ENCODE results near the gene ATP5MC3.

DNA sequence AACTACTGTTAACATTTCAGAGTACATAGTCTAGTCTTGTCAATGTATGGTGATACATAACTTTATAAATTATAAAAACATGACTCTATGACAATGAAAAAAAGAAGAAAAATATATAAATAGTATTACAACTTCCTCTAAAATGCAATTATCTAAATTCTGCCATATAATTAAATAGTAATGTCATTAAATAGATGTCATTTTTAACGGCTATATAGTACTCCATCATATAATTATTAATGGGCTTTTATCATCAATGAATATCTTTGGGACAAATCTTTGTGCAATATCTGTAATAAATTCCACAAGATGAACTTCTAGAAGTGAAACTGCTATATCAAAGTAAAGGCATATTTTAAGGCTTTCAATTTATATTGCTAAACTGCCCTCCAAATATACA is 38.3 kb downstream of the ATP5MC3 start:
- TF ChIP-seq EP300 (IDR thresholded peaks at IDR 0.05; ENCODE audit: low read depth in 2 of 2, low read length in 2 of 2) (no peak), EP300 (CRISPR knock-in tag; IDR thresholded peaks at IDR 0.05; ENCODE audit: borderline replicate concordance) (no peak), FOXJ3 (CRISPR knock-in tag; IDR thresholded peaks at IDR 0.05; ENCODE audit: borderline replicate concordance) (no peak)
